B cell (primary cell): ENCODE results near the gene AGXT. TPM values are rescaled to one million over a fixed set of nuclear protein-coding genes. Genes with fewer than 3 reads are reported as not detected.

Source experiments
- ATAC-seq: fragments of 200-7000 bp; cut with Tn5 transposase; one replicate; pipeline ENCODE4 v1.10.0; 2021; ENCODE audit warnings: low read depth, mild to moderate bottlenecking, moderate number of reproducible peaks, moderate library complexity
- CTCF ChIA-PET: fragments of 350-600 bp; sonication (Branson Sonifier 250); formaldehyde crosslinking; loops from one replicate; lab custom pipeline; 2021; ENCODE audit warnings: antibody characterized with exemption, inconsistent platforms; lab: Charles Lee
- POLR2A ChIA-PET: fragments of 350-600 bp; sonication (Branson Sonifier 250); formaldehyde crosslinking; loops from one replicate; lab custom pipeline; 2021; ENCODE audit warnings: antibody characterized with exemption; lab: Charles Lee
- DNase-seq: peaks from one replicate; pipeline ENCODE4 v3.0.0; 2013
- H2AFZ ChIP-seq: 2 replicates; pipeline ENCODE4 v1.6.1; 2012; ENCODE audit warnings: mild to moderate bottlenecking, low read depth, low read length; ENCODE audit not compliant: insufficient read depth, poor library complexity, severe bottlenecking
- H3K27ac ChIP-seq, 2 donors: 1 replicate in 1 of 2; 2 replicates in 1 of 2; pipeline ENCODE4 v1.5.1; 2012 to 2013; ENCODE audit warnings: low read length in 2 of 2, mild to moderate bottlenecking in 2 of 2, moderate library complexity in 1 of 2
- H3K27me3 ChIP-seq, 4 experiments: fragments of 200-600 bp in 1 of 4; sonication (generic) in 1 of 4; replicated peaks in 1 of 4; 1 replicate in 2 of 4; 2 replicates in 2 of 4; pipeline versions ENCODE4 v1.6.1 to v1.7.0; 2013 to 2016; ENCODE audit warnings: low read length in 3 of 4, mild to moderate bottlenecking in 2 of 4, mixed read lengths in 1 of 4, moderate library complexity in 1 of 4; ENCODE audit not compliant: insufficient read depth in 4 of 4, control insufficient read depth in 3 of 4; ENCODE audit errors: control extremely low read depth in 1 of 4
- H3K36me3 ChIP-seq, 2 experiments: replicated peaks in 1 of 2; 1 replicate in 1 of 2; 2 replicates in 1 of 2; pipeline versions ENCODE4 v1.6.1 to v1.7.1; 2013; ENCODE audit warnings: low read length in 1 of 2; ENCODE audit not compliant: insufficient read depth in 2 of 2, control insufficient read depth in 1 of 2; ENCODE audit errors: control extremely low read depth in 1 of 2, extremely low read depth in 1 of 2
- H3K4me1 ChIP-seq, 2 donors: fragments of 200-600 bp in 1 of 2; sonication (generic) in 1 of 2; 1 replicate in 1 of 2; 2 replicates in 1 of 2; pipeline versions ENCODE4 v1.5.1 to v1.6.1; 2013 to 2017; ENCODE audit warnings: low read length in 2 of 2; ENCODE audit not compliant: control insufficient read depth in 2 of 2, insufficient read depth in 2 of 2
- H3K4me2 ChIP-seq: replicated peaks from 2 replicates; pipeline ENCODE3; 2012; ENCODE audit warnings: mild to moderate bottlenecking, low read depth, low read length; ENCODE audit not compliant: poor library complexity, severe bottlenecking
- H3K4me3 ChIP-seq, 5 experiments: fragments of 200-600 bp in 1 of 5; sonication (generic) in 1 of 5; 1 replicate in 3 of 5; 2 replicates in 2 of 5; pipeline versions ENCODE4 v1.5.1 to v1.7.0; 2011 to 2016; ENCODE audit warnings: low read length in 4 of 5, mild to moderate bottlenecking in 4 of 5, low read depth in 2 of 5, control low read depth in 1 of 5, moderate library complexity in 1 of 5; ENCODE audit not compliant: insufficient read depth in 1 of 5; ENCODE audit errors: control extremely low read depth in 1 of 5, extremely low read depth in 1 of 5
- H3K79me2 ChIP-seq: fragments of 200-600 bp; sonication (generic); one replicate; pipeline ENCODE4 v1.6.0; 2016; ENCODE audit warnings: low read length; ENCODE audit not compliant: control insufficient read depth, insufficient read depth
- H3K9ac ChIP-seq: fragments of 200-600 bp; sonication (generic); 2 replicates; pipeline ENCODE4 v1.6.1; 2017; ENCODE audit warnings: mild to moderate bottlenecking, low read length, moderate library complexity
- H3K9me3 ChIP-seq, 3 donors: one replicate each; pipeline versions ENCODE4 v1.6.1 to v1.7.1; 2013; ENCODE audit warnings: low read length in 2 of 3; ENCODE audit not compliant: control insufficient read depth in 2 of 3, insufficient read depth in 1 of 3; ENCODE audit errors: control extremely low read depth in 1 of 3
- H4K20me1 ChIP-seq: 2 replicates; pipeline ENCODE4 v1.6.0; 2012; ENCODE audit warnings: mild to moderate bottlenecking, low read length; ENCODE audit not compliant: insufficient read depth, control insufficient read depth, poor library complexity, severe bottlenecking
- H3K27ac Mint-ChIP-seq: one replicate; pipeline ENCODE4 v1.8.0; 2021; ENCODE audit warnings: mixed read lengths
- H3K27me3 Mint-ChIP-seq: one replicate; pipeline ENCODE4 v1.8.0; 2021; ENCODE audit warnings: mixed read lengths
- H3K4me1 Mint-ChIP-seq: one replicate; pipeline ENCODE4 v1.8.0; 2021; ENCODE audit warnings: mixed read lengths
- H3K4me3 Mint-ChIP-seq: one replicate; pipeline ENCODE4 v1.8.0; 2021; ENCODE audit warnings: mixed read lengths
- H3K9me3 Mint-ChIP-seq: one replicate; pipeline ENCODE4 v1.8.0; 2022; ENCODE audit warnings: mixed read lengths; ENCODE audit not compliant: insufficient read depth
- EZH2 ChIP-seq: IDR thresholded peaks from 2 replicates; pipeline ENCODE4 v1.6.1; 2012; ENCODE audit warnings: borderline replicate concordance, low read depth, mild to moderate bottlenecking, moderate library complexity, low read length; ENCODE audit not compliant: insufficient read depth, poor library complexity, severe bottlenecking
- WGBS: methylation state at CpG from one replicate; pipeline ENCODE4 v1.1.5; 2013; ENCODE audit warnings: missing lambda C conversion rate; ENCODE audit not compliant: insufficient coverage; 5-methylcytosine and 5-hydroxymethylcytosine counted together
- intact Hi-C: fragments of 100-400 bp; cut with micrococcal nuclease; formaldehyde crosslinking; loops from one replicate; pipeline ENCODE4 v1.10.0; 2022
- polyA plus RNA-seq: library from polyadenylated mRNA; depleted of rRNA; stranded (reverse); fragments of >200 nt; gene quantifications from 2 replicates; pipeline ENCODE4 v1.2.3, GENCODE V29; 2012
- total RNA-seq, 2 donors: library from RNA; stranded (reverse); fragments of 120-200 nt in 1 of 2; gene quantifications; 1 replicate in 1 of 2; 2 replicates in 1 of 2; pipeline versions ENCODE4 v1.2.3 to v1.2.4, GENCODE V29; 2013 to 2022
- TF ChIP-seq, protein P1 (sequence below): fragments of 200-600 bp; IDR thresholded peaks from one replicate; pipeline ENCODE4 v1.8.0; 2022; ENCODE audit warnings: antibody characterized with exemption, mild to moderate bottlenecking

AGXT gene
- total and polyA plus RNA-seq, 2 donors (not counting 1 experiment from before 2014, with no cell fraction given), result not detected

DNA sequence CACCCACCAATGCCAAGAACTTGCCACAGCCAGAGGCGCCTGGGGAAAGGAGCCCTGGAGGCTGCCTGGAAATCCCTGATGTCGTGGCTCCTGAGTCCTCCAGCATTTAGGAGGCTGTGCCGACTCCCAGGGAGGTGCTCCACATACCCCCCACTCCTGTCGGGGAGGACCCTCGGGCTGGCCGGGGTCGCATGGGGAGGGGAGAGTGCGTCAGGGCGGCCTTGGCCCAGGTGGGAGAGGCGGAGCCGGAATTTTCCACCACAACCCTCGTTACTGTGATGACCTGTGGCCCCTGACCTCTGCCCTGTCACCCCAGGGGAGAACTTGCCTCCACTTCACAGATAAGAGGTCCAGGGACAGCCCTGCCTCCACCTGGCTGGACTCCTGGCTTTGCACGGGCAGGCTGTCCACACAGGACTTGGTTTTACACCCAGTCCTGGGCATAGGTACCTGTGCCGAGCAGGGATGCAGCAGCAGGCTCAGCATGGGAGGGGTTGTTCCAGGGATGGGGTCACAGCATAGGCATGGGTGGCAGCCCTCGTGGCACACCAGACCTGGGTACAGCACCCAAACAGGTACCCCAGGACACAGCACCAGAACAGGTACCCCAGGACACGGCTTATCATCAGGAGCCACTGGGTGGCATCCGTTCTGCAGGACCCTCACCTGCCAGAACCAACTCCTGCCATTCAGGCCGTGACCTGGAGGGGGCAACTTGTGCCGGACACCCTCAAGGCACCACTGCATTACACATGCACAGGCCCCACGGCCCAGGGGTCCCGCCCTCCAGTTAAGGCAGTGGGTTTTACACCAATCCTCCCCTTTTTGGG is 12.3 kb upstream of the AGXT start:
- Histone ChIP-seq H4K20me1 (no peaks in the 10 kb centered on the region), H3K27me3 (peaks cover 0 to 2% (median 0%) of the 10 kb centered on the region in 4 experiments), H3K36me3 (no peaks in the 10 kb centered on the region), H3K27ac (no peak overlapping the region), H3K9me3 (peaks cover 0 to 36% (median 8%) of the 10 kb centered on the region in 3 donors), H3K4me1 (no peaks in the 10 kb centered on the region), H3K4me2 (no peak overlapping the region), H3K4me3 (no peak overlapping the region), H3K79me2 (no peaks in the 10 kb centered on the region), H3K9ac (no peak overlapping the region), H2AFZ (no peak overlapping the region)
- 84% methylated on average over 18 of the region's 21 CpGs for WGBS
- Mint-ChIP-seq H3K27me3 (peaks cover 6% of the 10 kb centered on the region), H3K4me1 (no peaks in the 10 kb centered on the region), H3K9me3 (peaks cover 5% of the 10 kb centered on the region), H3K4me3 (no peak overlapping the region), H3K27ac (no peak overlapping the region)
- CTCF ChIA-PET, result no interaction called here
- no peak for ATAC-seq
- TF ChIP-seq EZH2, result no peak
- TF ChIP-seq, protein P1, sequence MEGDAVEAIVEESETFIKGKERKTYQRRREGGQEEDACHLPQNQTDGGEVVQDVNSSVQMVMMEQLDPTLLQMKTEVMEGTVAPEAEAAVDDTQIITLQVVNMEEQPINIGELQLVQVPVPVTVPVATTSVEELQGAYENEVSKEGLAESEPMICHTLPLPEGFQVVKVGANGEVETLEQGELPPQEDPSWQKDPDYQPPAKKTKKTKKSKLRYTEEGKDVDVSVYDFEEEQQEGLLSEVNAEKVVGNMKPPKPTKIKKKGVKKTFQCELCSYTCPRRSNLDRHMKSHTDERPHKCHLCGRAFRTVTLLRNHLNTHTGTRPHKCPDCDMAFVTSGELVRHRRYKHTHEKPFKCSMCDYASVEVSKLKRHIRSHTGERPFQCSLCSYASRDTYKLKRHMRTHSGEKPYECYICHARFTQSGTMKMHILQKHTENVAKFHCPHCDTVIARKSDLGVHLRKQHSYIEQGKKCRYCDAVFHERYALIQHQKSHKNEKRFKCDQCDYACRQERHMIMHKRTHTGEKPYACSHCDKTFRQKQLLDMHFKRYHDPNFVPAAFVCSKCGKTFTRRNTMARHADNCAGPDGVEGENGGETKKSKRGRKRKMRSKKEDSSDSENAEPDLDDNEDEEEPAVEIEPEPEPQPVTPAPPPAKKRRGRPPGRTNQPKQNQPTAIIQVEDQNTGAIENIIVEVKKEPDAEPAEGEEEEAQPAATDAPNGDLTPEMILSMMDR, result no peak
- POLR2A ChIA-PET, result no interaction called here
- no peak for DNase-seq
- intact Hi-C loops, result no loop called here
